OCI-LY1 (cell line): ENCODE measurements around the gene APOBEC4.

Experiments
- CTCF ChIP-seq: fragments of 200-600 bp; sonication (generic), shearing (Covaris generic); IDR thresholded peaks from 2 replicates; pipeline ENCODE4 v1.5.1; 2017; ENCODE audit warnings: mild to moderate bottlenecking, antibody characterized with exemption, low read length, moderate library complexity, mixed read lengths
- EZH2 ChIP-seq: fragments of 200-600 bp; sonication (generic), shearing (Covaris generic); IDR thresholded peaks from 2 replicates; pipeline ENCODE4 v1.8.0; 2017; ENCODE audit warnings: borderline replicate concordance, mixed run types, mild to moderate bottlenecking, antibody characterized with exemption, low read length, moderate library complexity, mixed read lengths

- TF ChIP-seq CTCF, result no peak
- no peak for TF ChIP-seq EZH2
Observed at GRCh38 chr1:183699616-183700160, 46.6 kb upstream of the APOBEC4 start.
